Endothelial cell of umbilical vein (primary cell): ENCODE data around the gene PCGF6. TPM values are rescaled to one million over a fixed set of nuclear protein-coding genes. Genes with fewer than 3 reads are reported as not detected.
A peak's percentile ranks its signal among the peaks of the same experiment; 100 is the strongest.

Experiments used
- BruUV-seq: library from RNA; stranded (reverse); fragments of 400-500 nt; replicated peaks from 2 replicates; lab custom pipeline; 2021; lab: Mats Ljungman, UMichigan
- CTCF ChIA-PET: fragments of 300-600, 350-600 bp; sonication (Branson Sonifier 250); formaldehyde crosslinking; loops from one replicate; lab custom pipeline; 2021; ENCODE audit warnings: antibody characterized with exemption, inconsistent platforms; lab: Charles Lee
- POLR2A ChIA-PET: fragments of 300-600, 350-600 bp; sonication (Branson Sonifier 250); formaldehyde crosslinking; loops from one replicate; lab custom pipeline; 2021; ENCODE audit warnings: antibody characterized with exemption, inconsistent platforms; lab: Charles Lee
- DNase-seq: peaks from one replicate; pipeline ENCODE4 v3.0.0-alpha.2; 2011; ENCODE audit warnings: low read depth, low spot score
- FAIRE-seq: peaks from 2 replicates; lab custom pipeline; 2011; peaks lifted over from hg19 to GRCh38; lab: Jason Lieb, UNC
- H2AFZ ChIP-seq: 2 replicates; pipeline ENCODE4 v1.6.0; 2012; ENCODE audit warnings: low read depth, low read length, control low read depth, inconsistent platforms
- H3K27ac ChIP-seq: 2 replicates; pipeline ENCODE4 v1.5.1; 2011; ENCODE audit warnings: low read depth, mild to moderate bottlenecking, control low read depth, low read length, moderate library complexity; ENCODE audit not compliant: insufficient read depth
- H3K27me3 ChIP-seq, 2 experiments: 2 replicates each; pipeline versions ENCODE4 v1.6.0 to v1.6.1; 2011; ENCODE audit warnings: low read length in 2 of 2, mixed read lengths in 1 of 2; ENCODE audit not compliant: control insufficient read depth in 2 of 2, insufficient read depth in 2 of 2
- H3K36me3 ChIP-seq, 2 experiments: 2 replicates in 1 of 2; 3 replicates in 1 of 2; pipeline ENCODE4 v1.5.1; 2011; ENCODE audit warnings: low read length in 2 of 2, mild to moderate bottlenecking in 1 of 2, moderate library complexity in 1 of 2; ENCODE audit not compliant: control insufficient read depth in 2 of 2, insufficient read depth in 2 of 2; ENCODE audit errors: extremely low read depth in 1 of 2
- H3K4me1 ChIP-seq: 3 replicates; pipeline ENCODE4 v1.5.1; 2011; ENCODE audit warnings: mild to moderate bottlenecking, low read length; ENCODE audit not compliant: control insufficient read depth, insufficient read depth; ENCODE audit errors: extremely low read depth
- H3K4me2 ChIP-seq: 2 replicates; pipeline ENCODE4 v1.6.1; 2011; ENCODE audit warnings: low read length, control low read depth, mixed read lengths; ENCODE audit not compliant: insufficient read depth
- H3K4me3 ChIP-seq, 3 experiments: fragments of 200-600 bp in 1 of 3; sonication (generic), shearing (Covaris generic) in 1 of 3; replicated peaks in 1 of 3; 2 replicates each; pipeline ENCODE4 v1.5.1; 2011 to 2016; ENCODE audit warnings: control low read depth in 3 of 3, low read length in 3 of 3, mild to moderate bottlenecking in 2 of 3, inconsistent platforms in 1 of 3, low read depth in 1 of 3, moderate library complexity in 1 of 3; ENCODE audit not compliant: insufficient read depth in 1 of 3
- H3K79me2 ChIP-seq: 2 replicates; pipeline ENCODE4 v1.6.0; 2012; ENCODE audit warnings: low read length, inconsistent platforms; ENCODE audit not compliant: control insufficient read depth, insufficient read depth
- H3K9ac ChIP-seq: replicated peaks from 2 replicates; pipeline ENCODE3; 2011; ENCODE audit warnings: low read length, control low read depth; ENCODE audit not compliant: insufficient read depth; ENCODE audit errors: extremely low read depth
- H3K9me1 ChIP-seq: replicated peaks from 3 replicates; pipeline ENCODE4 v1.6.0; 2011; ENCODE audit warnings: mild to moderate bottlenecking, low read length; ENCODE audit not compliant: control insufficient read depth, insufficient read depth; ENCODE audit errors: extremely low read depth
- H3K9me3 ChIP-seq: replicated peaks from 2 replicates; pipeline ENCODE4 v1.5.1; 2012; ENCODE audit warnings: low read length, inconsistent platforms; ENCODE audit not compliant: control insufficient read depth, insufficient read depth
- H4K20me1 ChIP-seq: replicated peaks from 2 replicates; pipeline ENCODE3; 2011; ENCODE audit warnings: mild to moderate bottlenecking, low read length; ENCODE audit not compliant: control insufficient read depth, insufficient read depth; ENCODE audit errors: extremely low read depth
- EZH2 ChIP-seq: IDR thresholded peaks from 2 replicates; pipeline ENCODE4 v1.6.1; 2012; ENCODE audit warnings: borderline replicate concordance, low read depth, mild to moderate bottlenecking, moderate library complexity, low read length, inconsistent platforms; ENCODE audit not compliant: severe bottlenecking
- FOS ChIP-seq: IDR thresholded peaks from 2 replicates; pipeline ENCODE4 v1.6.1; 2011; ENCODE audit warnings: mild to moderate bottlenecking, low read length, moderate library complexity, borderline replicate concordance; ENCODE audit not compliant: insufficient read depth
- GATA2 ChIP-seq: IDR thresholded peaks from 2 replicates; pipeline ENCODE4 v1.7.0; 2011; ENCODE audit warnings: low read depth, mild to moderate bottlenecking, moderate library complexity, mixed read lengths, low read length; ENCODE audit not compliant: insufficient read length, insufficient read depth
- JUN ChIP-seq: IDR thresholded peaks from 2 replicates; pipeline ENCODE4 v1.6.1; 2011; ENCODE audit warnings: borderline replicate concordance, low read depth; ENCODE audit not compliant: insufficient read length, insufficient read depth
- POLR2A ChIP-seq: IDR thresholded peaks from 2 replicates; pipeline ENCODE4 v1.6.1; 2012; ENCODE audit warnings: low read depth, mild to moderate bottlenecking, control low read depth, low read length
- POLR2AphosphoS5 ChIP-seq: IDR thresholded peaks from 2 replicates; pipeline ENCODE4 v1.6.1; 2012; ENCODE audit warnings: low read depth, mild to moderate bottlenecking, control low read depth, low read length, moderate library complexity; ENCODE audit not compliant: insufficient read depth
- dilution Hi-C: fragments of 300-500 bp; cut with MboI; formaldehyde crosslinking; loops from one replicate; pipeline ENCODE4 v1.15.0; 2019; ENCODE audit warnings: low sequenced_read_pairs; ENCODE audit not compliant: extremely low pct_ligation_motif_present
- intact Hi-C: fragments of 100-400 bp; cut with micrococcal nuclease; formaldehyde crosslinking; loops from one replicate; pipeline ENCODE4 v1.10.0; 2022
- polyA plus RNA-seq, 4 experiments: library from polyadenylated mRNA; depleted of rRNA in 3 of 4; stranded (reverse) in 3 of 4; unstranded in 1 of 4; fragments of >200 nt; gene quantifications; 2 replicates each; pipeline versions ENCODE4 v1.2.1 to v1.2.3, GENCODE V29; 2011 to 2012; ENCODE audit warnings: missing spikeins in 1 of 4
- total RNA-seq: library from RNA; stranded (reverse); gene quantifications from 2 replicates; pipeline ENCODE4 v1.2.3, GENCODE V29; 2021
- TF ChIP-seq, protein P1 (sequence below), 2 donors: IDR thresholded peaks; 1 replicate in 1 of 2; 2 replicates in 1 of 2; pipeline ENCODE4 v1.5.1; 2011; ENCODE audit warnings: low read length in 2 of 2, mild to moderate bottlenecking in 2 of 2, moderate library complexity in 2 of 2, control low read depth in 1 of 2, inconsistent platforms in 1 of 2, low read depth in 1 of 2; ENCODE audit not compliant: insufficient read depth in 1 of 2; ENCODE audit errors: extremely low read depth in 1 of 2

Gene PCGF6
- total and polyA plus RNA-seq, 2 donors (not counting 3 experiments of a cell fraction or from before 2014, with no cell fraction given) = 3.8 to 11.3 TPM

DNA sequence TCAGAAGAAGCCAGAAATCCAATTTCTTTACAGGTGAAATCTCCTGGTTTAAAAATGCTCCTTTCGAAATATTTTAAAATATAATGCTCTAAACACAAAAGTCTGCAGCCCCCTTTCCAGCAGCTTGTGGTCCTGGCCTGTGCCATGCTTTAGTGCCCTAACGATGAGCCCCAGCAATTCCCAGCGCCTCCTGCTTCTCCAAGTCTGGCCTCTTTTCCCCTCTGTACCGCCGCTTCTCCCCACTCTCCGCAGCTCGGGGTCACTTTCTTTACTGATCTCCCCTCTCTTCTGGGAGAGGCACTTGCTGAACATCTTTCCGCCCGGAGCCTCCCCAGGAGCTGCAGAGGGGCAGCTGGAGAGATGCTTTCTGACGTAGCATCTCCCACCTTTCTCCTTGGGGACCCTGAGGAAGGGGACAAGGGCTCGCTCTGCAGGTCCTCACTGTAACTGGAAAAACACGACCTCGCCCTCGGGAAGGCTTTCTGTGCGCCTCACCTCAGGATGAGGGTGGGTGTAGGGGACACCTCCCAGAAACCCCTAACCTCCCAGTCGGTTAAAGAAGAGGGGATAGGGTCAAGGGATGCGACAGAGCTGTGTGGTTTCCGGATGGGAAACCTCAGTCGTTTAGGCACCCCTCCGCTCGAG is 74.6 kb downstream of the PCGF6 start:
- Histone ChIP-seq H3K36me3 (no peaks in the 10 kb centered on the region), H3K9ac (no peak overlapping the region), H3K4me2 (no peak overlapping the region), H3K9me3 (no peaks in the 10 kb centered on the region), H3K79me2 (no peaks in the 10 kb centered on the region), H4K20me1 (no peaks in the 10 kb centered on the region), H3K9me1 (no peaks in the 10 kb centered on the region), H3K27ac (no peak overlapping the region), H2AFZ (no peak overlapping the region), H3K4me3 (no peak overlapping the region), H3K4me1 (peaks cover 12% of the 10 kb centered on the region), H3K27me3 (peaks cover 34 to 39% of the 10 kb centered on the region in 2 experiments)
- ChIA-PET POLR2A (no interaction called here), CTCF (interaction anchor here (0.8 to 1.0 kb wide), 3 partner anchors 16 to 375 kb away, joined by 3 read pairs; no protein-coding TSS in a partner anchor)
- FAIRE-seq (no peak), DNase-seq (no peak)
- intact Hi-C loops (no loop called here), dilution Hi-C loops (no loop called here)
- BruUV-seq = no TSS peak
- no peak for TF ChIP-seq FOS
- peak; percentile 64 for TF ChIP-seq EZH2

DNA sequence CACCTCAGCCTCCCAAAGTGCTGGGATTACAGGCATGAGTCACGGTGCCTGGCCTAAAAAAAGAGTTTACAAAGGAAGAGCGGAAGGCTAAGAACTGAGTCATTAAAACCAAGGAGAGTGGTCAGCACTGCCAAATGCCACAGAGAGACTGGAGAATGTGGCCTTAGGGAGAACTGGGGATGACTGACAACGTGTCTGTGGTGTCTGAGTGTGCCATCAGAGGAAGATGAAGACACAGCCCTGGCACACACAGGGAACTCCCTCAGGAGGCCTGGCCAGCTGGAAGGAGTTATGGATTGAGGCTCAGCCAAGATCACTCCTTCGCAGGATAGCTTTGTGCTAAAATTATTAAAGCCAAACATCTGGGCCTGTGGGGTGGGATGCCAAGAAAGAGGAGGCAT is 77.9 kb downstream of the PCGF6 start:
- H4K20me1 ChIP-seq = no peaks in the 10 kb centered on the region
- peaks cover 12% of the 10 kb centered on the region for H3K4me1 ChIP-seq
- peak; percentile 89 for FAIRE-seq
- no peaks in the 10 kb centered on the region for H3K9me3 ChIP-seq
- no peak overlapping the region for H3K4me2 ChIP-seq
- no peak overlapping the region for H2AFZ ChIP-seq
- no peaks in the 10 kb centered on the region for H3K79me2 ChIP-seq
- no TSS peak for BruUV-seq
- DNase-seq = peak; percentile 71
- H3K4me3 ChIP-seq = no peak overlapping the region
- dilution Hi-C loops (no loop called here), intact Hi-C loops (no loop called here)
- H3K27me3 ChIP-seq = peaks cover 19% of the 10 kb centered on the region in 2 experiments
- H3K9ac ChIP-seq = no peak overlapping the region
- H3K9me1 ChIP-seq = no peaks in the 10 kb centered on the region
- CTCF ChIA-PET = no interaction called here
- POLR2A ChIA-PET = no interaction called here
- H3K36me3 ChIP-seq = no peaks in the 10 kb centered on the region
- TF ChIP-seq, protein P1, sequence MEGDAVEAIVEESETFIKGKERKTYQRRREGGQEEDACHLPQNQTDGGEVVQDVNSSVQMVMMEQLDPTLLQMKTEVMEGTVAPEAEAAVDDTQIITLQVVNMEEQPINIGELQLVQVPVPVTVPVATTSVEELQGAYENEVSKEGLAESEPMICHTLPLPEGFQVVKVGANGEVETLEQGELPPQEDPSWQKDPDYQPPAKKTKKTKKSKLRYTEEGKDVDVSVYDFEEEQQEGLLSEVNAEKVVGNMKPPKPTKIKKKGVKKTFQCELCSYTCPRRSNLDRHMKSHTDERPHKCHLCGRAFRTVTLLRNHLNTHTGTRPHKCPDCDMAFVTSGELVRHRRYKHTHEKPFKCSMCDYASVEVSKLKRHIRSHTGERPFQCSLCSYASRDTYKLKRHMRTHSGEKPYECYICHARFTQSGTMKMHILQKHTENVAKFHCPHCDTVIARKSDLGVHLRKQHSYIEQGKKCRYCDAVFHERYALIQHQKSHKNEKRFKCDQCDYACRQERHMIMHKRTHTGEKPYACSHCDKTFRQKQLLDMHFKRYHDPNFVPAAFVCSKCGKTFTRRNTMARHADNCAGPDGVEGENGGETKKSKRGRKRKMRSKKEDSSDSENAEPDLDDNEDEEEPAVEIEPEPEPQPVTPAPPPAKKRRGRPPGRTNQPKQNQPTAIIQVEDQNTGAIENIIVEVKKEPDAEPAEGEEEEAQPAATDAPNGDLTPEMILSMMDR (IDR thresholded peaks at IDR 0.05; ENCODE audit: extremely low read depth in 1 of 2, insufficient read depth in 1 of 2, low read depth in 1 of 2, low read length in 2 of 2) = no peak
- TF ChIP-seq POLR2A (no peak), JUN (peak; percentile 45), FOS (peak; percentile 71), EZH2 (no peak), POLR2AphosphoS5 (peak; percentile 29), GATA2 (no peak)
- H3K27ac ChIP-seq = no peak overlapping the region
